GM12874 (cell line): ENCODE data around the gene SBNO2.

Experiments
- TF ChIP-seq, protein P1 (sequence below): IDR thresholded peaks from 2 replicates; pipeline ENCODE4 v1.5.1; 2011; ENCODE audit warnings: low read depth, mild to moderate bottlenecking, control low read depth, low read length, moderate library complexity; ENCODE audit not compliant: insufficient read depth

Gene SBNO2

DNA sequence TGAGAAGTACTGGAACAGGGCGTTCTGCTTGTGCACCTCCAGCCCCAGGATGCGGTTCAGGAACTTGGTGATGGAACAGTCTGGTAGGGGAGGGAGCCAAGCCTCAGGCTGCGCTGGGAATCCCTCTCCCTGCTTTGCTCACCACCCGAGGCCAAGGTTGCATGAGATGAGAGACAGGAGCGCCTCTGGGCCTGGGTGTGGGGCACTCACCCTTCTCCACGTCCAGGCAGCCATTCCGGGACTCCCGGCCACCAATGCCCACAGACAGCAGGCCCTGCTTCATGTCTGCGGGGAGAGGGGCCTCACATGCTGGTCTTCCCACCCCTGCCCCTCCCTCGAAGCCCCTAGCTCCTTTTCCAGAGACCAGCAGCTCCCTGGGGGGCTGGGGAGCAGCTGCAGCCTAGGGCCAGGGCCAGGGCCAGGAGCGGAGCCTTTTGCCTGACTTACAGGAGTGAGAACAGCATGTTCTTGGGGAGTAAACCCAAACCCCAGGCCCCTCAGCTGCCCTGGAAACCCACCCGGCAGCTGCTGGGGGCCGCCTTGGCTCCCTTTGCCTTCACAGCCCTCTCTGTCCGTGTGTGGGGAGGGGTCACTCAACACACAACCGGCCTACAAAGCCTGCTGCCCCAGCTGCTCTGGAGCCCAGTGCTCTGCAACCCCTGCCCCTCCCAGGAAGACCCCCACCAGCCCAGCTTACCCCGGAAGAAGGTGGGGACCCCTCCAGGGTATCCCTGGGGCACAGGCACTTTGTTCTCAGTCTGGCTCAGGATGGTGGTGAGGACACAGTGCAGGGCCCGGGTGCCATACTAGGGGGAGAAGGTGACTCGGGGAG lies 63.0 kb downstream of the SBNO2 start:
- TF ChIP-seq, protein P1, sequence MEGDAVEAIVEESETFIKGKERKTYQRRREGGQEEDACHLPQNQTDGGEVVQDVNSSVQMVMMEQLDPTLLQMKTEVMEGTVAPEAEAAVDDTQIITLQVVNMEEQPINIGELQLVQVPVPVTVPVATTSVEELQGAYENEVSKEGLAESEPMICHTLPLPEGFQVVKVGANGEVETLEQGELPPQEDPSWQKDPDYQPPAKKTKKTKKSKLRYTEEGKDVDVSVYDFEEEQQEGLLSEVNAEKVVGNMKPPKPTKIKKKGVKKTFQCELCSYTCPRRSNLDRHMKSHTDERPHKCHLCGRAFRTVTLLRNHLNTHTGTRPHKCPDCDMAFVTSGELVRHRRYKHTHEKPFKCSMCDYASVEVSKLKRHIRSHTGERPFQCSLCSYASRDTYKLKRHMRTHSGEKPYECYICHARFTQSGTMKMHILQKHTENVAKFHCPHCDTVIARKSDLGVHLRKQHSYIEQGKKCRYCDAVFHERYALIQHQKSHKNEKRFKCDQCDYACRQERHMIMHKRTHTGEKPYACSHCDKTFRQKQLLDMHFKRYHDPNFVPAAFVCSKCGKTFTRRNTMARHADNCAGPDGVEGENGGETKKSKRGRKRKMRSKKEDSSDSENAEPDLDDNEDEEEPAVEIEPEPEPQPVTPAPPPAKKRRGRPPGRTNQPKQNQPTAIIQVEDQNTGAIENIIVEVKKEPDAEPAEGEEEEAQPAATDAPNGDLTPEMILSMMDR: no peak

DNA sequence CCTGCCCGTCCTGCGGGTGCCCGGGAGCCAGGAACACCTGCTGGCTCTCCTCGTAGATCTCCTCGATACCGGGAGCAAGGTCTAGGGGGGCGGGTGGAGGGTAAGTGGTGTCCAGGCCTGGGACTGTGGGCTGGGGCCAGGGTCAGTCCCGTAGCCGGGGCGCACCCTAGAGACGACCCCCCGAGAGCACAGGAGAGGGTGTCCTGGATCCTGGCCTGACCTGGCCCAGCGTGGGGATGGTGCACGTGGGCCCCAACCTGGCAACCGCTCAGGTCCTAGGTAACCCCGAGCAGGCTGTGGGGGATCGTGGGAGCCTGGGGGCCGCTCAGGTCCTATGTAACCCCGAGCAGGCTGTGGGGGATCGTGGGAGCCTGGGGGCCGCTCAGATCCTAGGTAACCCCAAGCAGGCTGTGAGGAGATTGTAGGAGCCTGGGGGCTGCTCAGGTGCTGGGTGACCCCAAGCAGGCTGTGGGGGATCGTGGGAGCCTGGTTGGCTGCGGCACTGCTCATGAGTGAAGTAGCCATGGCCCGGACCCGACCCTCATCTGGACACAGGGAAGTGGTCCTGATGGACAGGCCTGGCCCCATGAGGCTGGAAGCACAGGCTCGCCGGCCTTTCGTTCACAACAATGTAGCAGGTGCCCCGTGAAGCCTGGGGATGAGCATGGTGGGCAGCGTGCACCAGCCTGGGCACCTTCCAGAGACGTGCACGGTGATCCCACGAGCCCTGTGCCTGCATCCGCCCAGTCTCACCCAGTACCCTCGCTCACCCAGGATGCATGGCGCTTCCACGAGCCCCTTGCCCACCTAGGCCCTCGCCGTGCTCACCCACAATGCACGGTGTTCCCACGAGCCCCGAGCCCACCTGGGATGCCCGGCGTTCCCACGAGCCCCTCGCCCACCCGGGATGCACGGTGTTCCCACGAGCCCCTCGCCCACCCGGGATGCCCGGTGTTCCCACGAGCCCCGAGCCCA lies 64.1 kb downstream of the SBNO2 start:
- TF ChIP-seq, protein P1: no peak

DNA sequence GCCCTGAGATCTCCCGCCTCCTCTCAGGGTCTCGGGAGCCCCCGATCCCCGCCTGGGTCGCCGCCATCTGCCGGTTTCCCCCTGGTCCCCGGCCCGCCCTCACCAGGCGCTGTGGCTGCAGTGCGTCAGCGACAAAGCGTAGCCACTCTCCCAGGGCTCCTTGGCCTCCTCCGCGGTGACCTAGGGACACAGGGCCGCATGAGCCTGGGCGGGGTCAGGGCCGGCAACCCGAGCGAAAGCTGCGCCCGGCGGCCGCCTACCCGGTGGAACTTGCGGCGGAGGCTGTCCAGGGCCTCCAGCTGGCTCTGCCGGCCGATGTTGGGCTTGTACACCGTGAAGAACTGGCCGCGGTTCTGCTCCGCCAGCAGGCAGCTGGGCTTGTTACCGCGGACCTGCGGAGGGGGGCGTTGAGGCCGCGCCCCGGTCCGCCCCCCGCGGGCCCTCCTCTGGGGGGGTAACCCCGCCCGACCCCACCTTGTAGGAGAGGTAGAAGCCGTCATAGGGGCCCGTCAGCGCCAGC lies 65.0 kb downstream of the SBNO2 start:
- TF ChIP-seq, protein P1: no peak

DNA sequence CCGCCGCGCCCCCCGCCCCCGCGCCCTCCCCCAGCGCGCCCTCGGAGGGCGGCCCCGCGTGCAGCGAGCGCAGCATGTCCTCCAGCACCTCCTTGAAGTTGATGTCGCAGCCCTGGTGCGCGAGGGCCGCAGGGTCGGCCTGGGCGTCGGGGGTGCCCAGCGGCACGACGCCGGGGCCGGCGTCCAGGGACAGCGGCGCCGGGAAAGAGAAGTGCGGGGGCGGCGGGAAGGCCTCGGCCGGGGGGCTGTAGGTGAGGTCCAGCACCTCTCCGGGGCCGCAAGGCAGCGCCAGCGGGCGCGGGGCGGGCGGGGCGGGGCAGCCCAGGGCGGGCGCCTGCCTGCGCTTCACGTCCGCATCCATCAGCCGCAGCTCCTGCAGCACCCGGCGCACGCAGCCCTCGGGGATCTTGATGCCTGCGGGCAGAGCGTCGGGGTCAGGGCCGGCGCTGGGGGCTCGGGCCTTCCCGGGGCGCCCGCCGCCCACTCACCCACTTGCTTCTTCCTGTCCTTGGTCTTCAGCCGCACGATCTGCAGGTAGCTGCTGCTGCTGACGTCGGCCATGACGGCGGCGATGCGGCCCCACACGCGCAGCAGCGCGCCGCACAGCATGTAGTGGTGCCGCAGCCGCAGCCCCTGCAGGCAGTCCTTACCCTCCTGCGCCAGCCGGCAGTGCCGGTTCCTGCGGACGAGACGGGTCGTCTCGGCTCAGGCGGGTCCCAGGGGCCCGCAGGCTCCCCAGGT lies 65.6 kb downstream of the SBNO2 start:
- TF ChIP-seq, protein P1: no peak

DNA sequence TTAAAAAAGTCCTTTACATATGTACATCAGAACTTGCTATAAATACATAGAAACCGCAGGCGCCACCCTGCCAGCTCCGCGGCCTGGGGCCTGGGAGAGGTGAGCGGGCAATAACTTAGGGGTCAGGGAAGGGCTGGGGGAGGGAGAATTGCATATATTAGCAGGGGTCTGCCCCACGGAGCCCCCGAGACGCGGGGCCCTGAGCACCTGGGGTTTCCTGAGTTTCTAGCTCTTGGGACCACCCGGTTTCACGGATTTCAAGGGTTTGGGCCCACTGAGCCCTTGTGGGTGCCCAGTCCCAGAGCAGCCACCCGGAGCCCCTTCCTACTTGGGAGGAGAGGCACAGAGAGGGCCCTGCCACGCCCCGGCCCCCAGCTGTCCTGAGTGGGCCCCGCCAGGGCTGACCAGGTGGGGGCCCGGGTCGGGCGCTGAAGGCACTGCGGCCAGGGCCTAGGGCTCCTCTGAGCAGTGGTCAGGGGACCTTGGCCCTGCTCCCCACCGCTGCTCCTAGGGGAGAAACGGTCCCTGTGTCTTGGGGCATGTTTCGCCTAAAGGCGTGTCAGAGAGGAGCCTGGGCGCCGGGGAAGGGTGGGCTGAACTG lies 66.3 kb downstream of the SBNO2 start:
- TF ChIP-seq, protein P1: no peak

DNA sequence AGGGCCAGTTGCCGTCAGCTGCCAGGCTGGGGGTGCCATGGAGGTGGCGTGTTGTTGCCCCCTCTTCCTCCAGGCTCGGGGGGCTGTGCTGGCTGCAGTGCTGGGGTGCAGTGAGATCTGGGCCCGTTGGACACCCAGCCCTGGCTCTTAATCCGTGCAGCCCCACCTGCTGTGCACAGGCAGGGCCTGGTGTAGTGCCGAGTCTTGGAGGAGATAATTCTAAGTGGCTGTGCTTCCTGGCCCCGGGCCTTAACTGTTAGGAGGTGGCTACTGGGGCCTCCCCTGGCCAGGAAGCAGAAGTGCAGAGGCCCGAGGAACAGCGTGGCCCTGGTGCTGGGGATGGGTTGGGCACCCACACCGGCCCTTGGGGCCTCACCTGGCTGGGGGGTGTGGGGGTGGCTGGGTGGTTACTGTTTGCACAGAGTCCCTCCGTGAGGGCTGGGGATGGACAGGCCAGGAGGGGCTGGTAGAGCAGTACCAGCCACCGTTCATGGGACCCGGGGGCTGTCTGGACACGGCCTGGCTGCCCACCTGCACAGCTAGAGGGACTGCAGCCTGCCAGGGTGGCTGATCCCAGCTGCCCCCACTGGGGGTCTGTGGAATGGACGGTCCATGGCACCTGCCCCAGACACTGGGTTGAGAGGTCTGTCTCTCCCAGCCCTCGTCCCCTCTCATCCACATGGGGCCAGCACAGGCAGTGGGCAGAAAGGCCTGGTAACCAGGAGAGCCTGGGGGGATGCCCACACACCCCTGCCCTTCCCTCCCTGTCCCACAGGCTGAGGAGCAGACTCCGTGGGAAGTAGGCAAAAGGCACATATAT lies 67.0 kb downstream of the SBNO2 start:
- TF ChIP-seq, protein P1: 0 out of 2 replicates have a peak, but pooled peaks have one; percentile 5
